ENCODE results near the gene LSM14B. TPM values are rescaled to one million over a fixed set of nuclear protein-coding genes. Genes with fewer than 3 reads are reported as not detected.

The LSM14B gene
- total and polyA plus RNA-seq, 11 donors, result 26.1 to 64.7 (median 54.6) TPM

- no peak overlapping the region for H3K4me3 ChIP-seq
- H3K27ac ChIP-seq, result no peak overlapping the region
- DNase-seq (no peak), ATAC-seq (no peak)
- no peaks in the 10 kb centered on the region for H3K27me3 ChIP-seq
- H3K36me3 ChIP-seq, result peaks cover 0 to 20% (median 5%) of the 10 kb centered on the region in 9 donors
- TF ChIP-seq CTCF (IDR thresholded peaks at IDR 0.05) (no peak), POLR2A (IDR thresholded peaks at IDR 0.05) (no peak)
- peaks cover 0 to 39% (median 14%) of the 10 kb centered on the region in 12 donors for H3K4me1 ChIP-seq
- whole genome bisulfite sequencing, 4 donors, result 86 to 91% (median 87%) methylated on average over 23 of the region's 23 CpGs
- intact Hi-C loops (cut with DNase I), result no loop called here
- no peaks in the 10 kb centered on the region for H3K9me3 ChIP-seq
Observed at GRCh38 chr20:62151835-62152364, 29.6 kb downstream of the LSM14B start.

GRCh38 chr20:62155428-62156253 is 33.4 kb downstream of the LSM14B start:
- Histone ChIP-seq H3K4me1 (peaks cover 0 to 22% (median 13%) of the 10 kb centered on the region in 12 donors), H3K9me3 (no peaks in the 10 kb centered on the region), H3K27ac (no peak overlapping the region), H3K4me3 (no peak overlapping the region), H3K27me3 (no peaks in the 10 kb centered on the region), H3K36me3 (peaks cover 0 to 23% (median 9%) of the 10 kb centered on the region in 9 donors)
- DNase-seq, result no peak
- TF ChIP-seq CTCF (IDR thresholded peaks at IDR 0.05) (no peak), POLR2A (IDR thresholded peaks at IDR 0.05) (no peak)
- 93 to 94% (median 93%) methylated on average over 29 of the region's 29 CpGs for WGBS, 4 donors
- no peak for ATAC-seq
- intact Hi-C loops (cut with DNase I), result loop anchor here in 4 of 10 donors (2.0 to 5.0 kb wide), 3 partner anchors 128 to 145 kb away; no protein-coding TSS in a partner anchor

DNA sequence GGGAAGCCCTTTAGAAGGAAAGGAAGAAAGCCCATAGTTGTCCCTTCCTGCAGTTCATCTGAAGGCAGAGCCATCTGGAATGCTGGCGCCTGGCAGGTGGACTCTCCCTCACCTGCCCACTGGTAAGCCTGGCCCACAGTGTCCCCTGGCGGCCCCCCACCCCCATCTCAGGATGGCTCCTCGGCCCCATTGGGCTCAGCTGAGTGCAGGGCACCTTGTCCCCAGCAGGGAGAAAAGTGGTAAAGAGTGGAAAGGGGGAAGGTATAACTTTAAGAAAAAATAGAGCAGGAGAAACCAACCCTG is 33.9 kb downstream of the LSM14B start:
- intact Hi-C loops (cut with DNase I), result loop anchor here in 4 of 10 donors (2.0 to 5.0 kb wide), 3 partner anchors 129 to 145 kb away; no protein-coding TSS in a partner anchor
- no peaks in the 10 kb centered on the region for H3K9me3 ChIP-seq
- H3K36me3 ChIP-seq, result peaks cover 0 to 26% (median 14%) of the 10 kb centered on the region in 9 donors
- H3K27ac ChIP-seq, result no peak overlapping the region
- DNase-seq (no peak), ATAC-seq (no peak)
- WGBS, 4 donors, result 83 to 96% (median 91%) methylated on average over 2 to 3 of the region's 3 CpGs
- H3K4me1 ChIP-seq, result peaks cover 0 to 17% (median 9%) of the 10 kb centered on the region in 12 donors
- no peak overlapping the region for H3K4me3 ChIP-seq
- H3K27me3 ChIP-seq, result no peaks in the 10 kb centered on the region
- no peak for TF ChIP-seq CTCF (IDR thresholded peaks at IDR 0.05)
- TF ChIP-seq POLR2A (IDR thresholded peaks at IDR 0.05), result no peak

Measured in heart left ventricle (tissue), 16 donors.